Gastrocnemius medialis (tissue), 4 donors: ENCODE data around the gene PAIP2. TPM values are rescaled to one million over a fixed set of nuclear protein-coding genes. Genes with fewer than 3 reads are reported as not detected.

Experiments used
- ATAC-seq, 2 donors: fragments of 150-250 bp; one replicate each; pipeline ENCODE4 v1.9.1; 2016
- DNase-seq, 2 donors: peaks; one replicate each; pipeline ENCODE4 v3.0.0-alpha.2; 2019
- H3K27ac ChIP-seq, 4 donors: fragments of 200-600 bp; sonication (generic); 1 replicate in 1 of 4; 2 replicates in 3 of 4; pipeline ENCODE4 v1.5.1; 2016 to 2018; ENCODE audit warnings: mild to moderate bottlenecking in 2 of 4, moderate library complexity in 1 of 4
- H3K27me3 ChIP-seq, 3 donors: fragments of 200-600 bp; sonication (generic) in 2 of 3; 1 replicate in 1 of 3; 2 replicates in 2 of 3; pipeline versions ENCODE4 v1.5.1 to v1.6.0; 2016 to 2019; ENCODE audit warnings: mild to moderate bottlenecking in 1 of 3, moderate library complexity in 1 of 3
- H3K36me3 ChIP-seq, 2 donors: fragments of 200-600 bp; sonication (generic) in 1 of 2; one replicate each; pipeline ENCODE4 v1.5.1; 2017 to 2018
- H3K4me1 ChIP-seq, 2 donors: fragments of 200-600 bp; sonication (generic) in 1 of 2; one replicate each; pipeline ENCODE4 v1.5.1; 2016 to 2017; ENCODE audit warnings: mild to moderate bottlenecking in 2 of 2
- H3K4me3 ChIP-seq, 4 donors: fragments of 200-600 bp; sonication (generic) in 3 of 4; 1 replicate in 1 of 4; 2 replicates in 3 of 4; pipeline ENCODE4 v1.5.1; 2016 to 2019; ENCODE audit warnings: mild to moderate bottlenecking in 2 of 4
- H3K9me3 ChIP-seq, 3 donors: fragments of 200-600 bp; sonication (generic) in 2 of 3; 1 replicate in 1 of 3; 2 replicates in 2 of 3; pipeline ENCODE4 v1.5.1; 2016 to 2019
- POLR2A ChIP-seq, 2 donors: fragments of 450-650 bp; IDR thresholded peaks; one replicate each; pipeline ENCODE4 v1.6.1; 2017; ENCODE audit warnings: antibody characterized with exemption in 2 of 2, mild to moderate bottlenecking in 2 of 2, moderate library complexity in 2 of 2
- in situ Hi-C, 4 donors: fragments of 200-750 bp; cut with MboI; loops; one replicate each; pipeline versions ENCODE4 v1.15.0 to v1.8.0; 2017; ENCODE audit warnings: low sequenced_read_pairs in 4 of 4
- intact Hi-C: fragments of 100-400 bp; cut with DNase I; formaldehyde crosslinking; loops from one replicate; pipeline ENCODE4 v1.15.1; 2023; ENCODE audit warnings: low total_unique reads
- total RNA-seq, 4 donors: library from RNA; depleted of rRNA; stranded (reverse); fragments of >200 nt; gene quantifications; one replicate each; pipeline versions ENCODE4 v1.1.0 to v1.2.3, GENCODE V29; 2016
- TF ChIP-seq, protein P1 (sequence below), 5 experiments: fragments of 450-650 bp in 3 of 5; fragments of 200-600 bp in 2 of 5; sonication (generic) in 2 of 5; IDR thresholded peaks in 4 of 5; conservative IDR thresholded peaks in 1 of 5; 1 replicate in 4 of 5; 2 replicates in 1 of 5; pipeline ENCODE4 v1.5.1; 2016 to 2019; ENCODE audit warnings: antibody characterized with exemption in 5 of 5, mild to moderate bottlenecking in 3 of 5, moderate library complexity in 3 of 5

The PAIP2 gene
- total RNA-seq, 4 donors from 2014 or later: 111 to 148 (median 126) TPM

DNA sequence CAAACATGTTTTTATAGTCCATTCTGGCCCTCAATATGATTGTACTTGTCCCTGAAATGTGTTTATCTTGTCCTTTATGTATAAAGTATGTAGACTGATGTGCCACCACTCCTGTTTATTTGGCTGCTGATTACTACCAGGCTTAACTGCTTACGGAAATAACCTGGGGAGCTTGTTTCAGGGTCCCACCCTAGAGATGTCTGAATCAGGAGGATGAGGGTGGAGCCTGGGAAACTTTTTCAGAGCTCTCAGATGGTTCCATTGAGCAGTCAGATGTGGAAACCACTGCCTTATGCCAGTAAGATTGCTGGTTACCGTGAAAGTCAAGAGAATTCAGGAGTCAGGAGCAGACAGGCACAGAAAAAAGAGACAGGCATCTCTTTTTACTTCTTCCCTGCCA is 22.3 kb downstream of the PAIP2 start:
- no peaks in the 10 kb centered on the region for H3K9me3 ChIP-seq
- intact Hi-C loops: no loop called here
- H3K4me1 ChIP-seq: peaks cover 9 to 13% of the 10 kb centered on the region in 2 donors
- peaks cover 0 to 46% of the 10 kb centered on the region in 2 donors for H3K36me3 ChIP-seq
- H3K27me3 ChIP-seq: no peaks in the 10 kb centered on the region
- in situ Hi-C loops: no loop called here
- H3K27ac ChIP-seq: no peak overlapping the region
- TF ChIP-seq, protein P1, sequence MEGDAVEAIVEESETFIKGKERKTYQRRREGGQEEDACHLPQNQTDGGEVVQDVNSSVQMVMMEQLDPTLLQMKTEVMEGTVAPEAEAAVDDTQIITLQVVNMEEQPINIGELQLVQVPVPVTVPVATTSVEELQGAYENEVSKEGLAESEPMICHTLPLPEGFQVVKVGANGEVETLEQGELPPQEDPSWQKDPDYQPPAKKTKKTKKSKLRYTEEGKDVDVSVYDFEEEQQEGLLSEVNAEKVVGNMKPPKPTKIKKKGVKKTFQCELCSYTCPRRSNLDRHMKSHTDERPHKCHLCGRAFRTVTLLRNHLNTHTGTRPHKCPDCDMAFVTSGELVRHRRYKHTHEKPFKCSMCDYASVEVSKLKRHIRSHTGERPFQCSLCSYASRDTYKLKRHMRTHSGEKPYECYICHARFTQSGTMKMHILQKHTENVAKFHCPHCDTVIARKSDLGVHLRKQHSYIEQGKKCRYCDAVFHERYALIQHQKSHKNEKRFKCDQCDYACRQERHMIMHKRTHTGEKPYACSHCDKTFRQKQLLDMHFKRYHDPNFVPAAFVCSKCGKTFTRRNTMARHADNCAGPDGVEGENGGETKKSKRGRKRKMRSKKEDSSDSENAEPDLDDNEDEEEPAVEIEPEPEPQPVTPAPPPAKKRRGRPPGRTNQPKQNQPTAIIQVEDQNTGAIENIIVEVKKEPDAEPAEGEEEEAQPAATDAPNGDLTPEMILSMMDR (IDR thresholded peaks at IDR 0.05 in 4 of 5, conservative IDR thresholded peaks at IDR 0.05 in 1 of 5): no peak
- TF ChIP-seq POLR2A (IDR thresholded peaks at IDR 0.05): no peak
- ATAC-seq (no peak), DNase-seq (no peak)
- no peak overlapping the region for H3K4me3 ChIP-seq

DNA sequence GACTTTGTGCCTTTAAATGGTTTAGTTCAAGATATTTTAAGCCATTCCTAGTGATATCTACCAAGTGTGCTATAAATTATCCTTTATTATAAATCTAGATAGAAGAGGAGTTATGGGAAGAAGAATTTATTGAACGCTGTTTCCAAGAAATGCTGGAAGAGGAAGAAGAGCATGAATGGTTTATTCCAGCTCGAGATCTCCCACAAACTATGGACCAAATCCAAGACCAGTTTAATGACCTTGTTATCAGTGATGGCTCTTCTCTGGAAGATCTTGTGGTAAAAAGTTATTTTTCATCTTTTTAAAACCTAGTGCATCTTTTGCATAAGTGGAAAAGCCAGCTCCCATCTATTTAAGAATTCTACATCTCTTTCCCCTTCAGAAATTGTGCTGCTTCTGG is 22.8 kb downstream of the PAIP2 start:
- intact Hi-C loops: no loop called here
- peaks cover 0 to 46% of the 10 kb centered on the region in 2 donors for H3K36me3 ChIP-seq

DNA sequence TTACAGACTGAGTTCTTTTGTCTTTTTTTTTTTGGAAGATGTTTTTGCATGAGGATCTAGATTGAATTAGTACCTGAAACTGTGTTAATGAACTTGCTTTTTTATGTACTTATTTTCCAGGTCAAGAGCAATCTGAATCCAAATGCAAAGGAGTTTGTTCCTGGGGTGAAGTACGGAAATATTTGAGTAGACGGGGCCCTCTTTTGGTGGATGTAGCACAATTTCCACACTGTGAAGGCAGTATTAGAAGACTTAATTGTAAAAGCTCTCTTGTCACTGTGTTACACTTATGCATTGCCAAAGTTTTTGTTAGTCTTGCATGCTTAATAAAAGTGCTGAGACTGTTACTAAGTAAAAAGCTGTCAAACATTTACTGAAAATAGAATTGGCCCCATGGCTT is 27.0 kb downstream of the PAIP2 start:
- Histone ChIP-seq H3K9me3 (no peaks in the 10 kb centered on the region), H3K4me1 (peaks cover 19 to 28% of the 10 kb centered on the region in 2 donors), H3K4me3 (no peak overlapping the region), H3K36me3 (peaks cover 0 to 59% of the 10 kb centered on the region in 2 donors), H3K27ac (peak overlapping the region; percentile 40 to 63 (median 54)), H3K27me3 (no peaks in the 10 kb centered on the region)
- ATAC-seq: no peak
- DNase-seq: no peak
- TF ChIP-seq, protein P1 (IDR thresholded peaks at IDR 0.05 in 4 of 5, conservative IDR thresholded peaks at IDR 0.05 in 1 of 5): no peak
- TF ChIP-seq POLR2A (IDR thresholded peaks at IDR 0.05): no peak
- in situ Hi-C loops (no loop called here), intact Hi-C loops (no loop called here)

More for the DNA sequence above, 22.8 kb downstream of the PAIP2 start:
- H3K4me3 ChIP-seq: no peak overlapping the region
- H3K27me3 ChIP-seq: no peaks in the 10 kb centered on the region
- in situ Hi-C loops: no loop called here
- no peak overlapping the region for H3K27ac ChIP-seq
- DNase-seq (no peak), ATAC-seq (no peak)
- no peaks in the 10 kb centered on the region for H3K9me3 ChIP-seq
- H3K4me1 ChIP-seq: peaks cover 14 to 18% of the 10 kb centered on the region in 2 donors
- TF ChIP-seq, protein P1 (IDR thresholded peaks at IDR 0.05 in 4 of 5, conservative IDR thresholded peaks at IDR 0.05 in 1 of 5): no peak
- TF ChIP-seq POLR2A (IDR thresholded peaks at IDR 0.05): no peak

DNA sequence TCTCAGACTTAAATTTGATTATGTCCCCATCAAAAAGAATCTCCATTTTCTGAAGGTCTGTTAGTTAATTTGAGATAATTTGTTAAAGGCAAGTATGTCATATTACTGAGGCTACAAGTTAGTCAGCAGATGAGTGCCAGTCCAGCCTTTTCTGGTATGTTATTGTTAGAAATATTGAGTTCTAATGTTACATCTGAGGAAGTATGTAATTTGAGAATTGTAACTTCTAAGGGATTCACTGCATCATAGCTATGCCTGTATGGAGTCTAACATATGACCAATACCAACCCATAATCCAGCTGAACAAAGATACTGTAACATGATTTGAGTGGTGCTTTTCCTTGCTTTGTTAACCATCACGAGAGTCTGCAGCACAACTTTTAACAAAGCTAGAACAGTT is 27.5 kb downstream of the PAIP2 start:
- no peak for TF ChIP-seq POLR2A (IDR thresholded peaks at IDR 0.05)
- TF ChIP-seq, protein P1 (IDR thresholded peaks at IDR 0.05 in 4 of 5, conservative IDR thresholded peaks at IDR 0.05 in 1 of 5): no peak
- Histone ChIP-seq H3K27ac (peak overlapping the region; percentile 40 to 63 (median 54)), H3K4me3 (no peak overlapping the region), H3K9me3 (no peaks in the 10 kb centered on the region), H3K36me3 (peaks cover 0 to 54% of the 10 kb centered on the region in 2 donors), H3K4me1 (peaks cover 23 to 33% of the 10 kb centered on the region in 2 donors), H3K27me3 (no peaks in the 10 kb centered on the region)
- ATAC-seq (no peak), DNase-seq (no peak)
- in situ Hi-C loops (no loop called here), intact Hi-C loops (no loop called here)
